IPS-20b (cell line): Measurements from ENCODE around the gene NDST1.

ENCODE experiments used
- H3K27ac ChIP-seq: one replicate; pipeline ENCODE4 v1.5.1; 2013; ENCODE audit warnings: low read length
- H3K27me3 ChIP-seq: 2 replicates; pipeline ENCODE4 v1.6.1; 2013; ENCODE audit warnings: mild to moderate bottlenecking, low read length, inconsistent platforms; ENCODE audit not compliant: insufficient read depth
- H3K36me3 ChIP-seq: 2 replicates; pipeline ENCODE4 v1.6.1; 2013; ENCODE audit warnings: low read depth, mild to moderate bottlenecking, inconsistent platforms, low read length, moderate library complexity; ENCODE audit not compliant: insufficient read depth
- H3K4me1 ChIP-seq: 2 replicates; pipeline ENCODE4 v1.6.1; 2013; ENCODE audit warnings: mild to moderate bottlenecking, control low read depth, inconsistent platforms, low read length, moderate library complexity; ENCODE audit not compliant: insufficient read depth
- H3K4me3 ChIP-seq: 2 replicates; pipeline ENCODE4 v1.5.1; 2013; ENCODE audit warnings: mild to moderate bottlenecking, low read length, inconsistent platforms
- H3K9ac ChIP-seq: 2 replicates; pipeline ENCODE4 v1.6.1; 2013; ENCODE audit warnings: low read depth, mild to moderate bottlenecking, inconsistent platforms, low read length, moderate library complexity
- H3K9me3 ChIP-seq: 2 replicates; pipeline ENCODE4 v1.6.1; 2013; ENCODE audit warnings: mild to moderate bottlenecking, low read depth, low read length, inconsistent platforms; ENCODE audit not compliant: insufficient read depth

Gene NDST1

GRCh38 chr5:150579462-150580400 is 71.8 kb downstream of the NDST1 start:
- H3K4me1 ChIP-seq, result no peaks in the 10 kb centered on the region; the same call in 1 of the 2 replicates
- H3K4me3 ChIP-seq, result no peak overlapping the region
- H3K27ac ChIP-seq, result no peak overlapping the region

GRCh38 chr5:150580917-150581316 is 73.0 kb downstream of the NDST1 start:
- Histone ChIP-seq H3K4me3 (no peak overlapping the region), H3K27me3 (no peaks in the 10 kb centered on the region), H3K9ac (no peak overlapping the region), H3K36me3 (no peaks in the 10 kb centered on the region), H3K4me1 (no peaks in the 10 kb centered on the region; the same call in 1 of the 2 replicates), H3K9me3 (no peaks in the 10 kb centered on the region), H3K27ac (no peak overlapping the region)

More at GRCh38 chr5:150579462-150580400, 71.8 kb downstream of the NDST1 start:
- H3K27me3 ChIP-seq, result no peaks in the 10 kb centered on the region
- H3K9ac ChIP-seq, result no peak overlapping the region
- H3K36me3 ChIP-seq, result no peaks in the 10 kb centered on the region
- no peaks in the 10 kb centered on the region for H3K9me3 ChIP-seq

DNA sequence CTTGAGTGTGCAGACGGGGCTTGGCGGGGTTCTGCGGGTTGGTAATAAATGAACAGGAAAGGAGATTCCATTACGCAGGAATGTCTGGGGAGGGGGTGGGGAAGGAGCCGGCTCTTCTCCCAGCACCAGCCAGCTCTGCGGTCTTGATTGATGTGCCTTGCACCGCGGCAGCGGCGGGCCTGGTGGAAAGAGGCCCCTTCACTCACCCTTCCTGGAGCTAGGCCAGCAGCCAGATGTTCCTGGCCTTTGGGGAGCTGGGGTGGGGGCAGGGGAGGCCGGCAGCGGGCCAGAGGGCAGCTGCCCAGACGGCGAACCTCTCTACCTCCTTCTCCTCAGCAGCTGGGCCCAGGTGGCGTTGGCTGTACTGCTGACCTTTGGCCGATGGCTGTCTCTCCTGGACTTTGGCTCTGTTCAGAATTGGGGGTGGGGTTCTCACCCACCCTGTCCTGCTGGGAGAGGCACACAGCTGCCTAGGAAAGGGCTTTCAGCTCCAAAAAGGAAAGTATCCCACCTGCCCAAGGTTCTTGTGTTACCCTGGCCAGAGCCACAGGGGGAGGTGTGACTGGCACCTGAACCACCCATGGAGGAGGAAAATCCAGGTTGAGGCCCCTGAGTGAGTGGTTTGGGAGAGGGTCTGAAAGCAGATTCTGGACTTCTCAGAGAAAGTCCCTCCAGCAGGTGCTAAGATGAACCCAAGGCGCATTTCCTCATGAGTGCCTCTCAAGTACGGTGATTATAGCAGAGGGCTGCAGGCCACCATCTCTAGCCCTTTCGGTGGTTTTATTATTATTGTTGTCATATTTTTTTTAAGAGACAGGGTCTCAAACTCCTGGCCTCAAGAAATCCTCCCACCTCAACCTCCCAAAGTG is 74.5 kb downstream of the NDST1 start:
- H3K9me3 ChIP-seq, result no peaks in the 10 kb centered on the region
- no peak overlapping the region for H3K9ac ChIP-seq
- no peak overlapping the region for H3K27ac ChIP-seq
- no peaks in the 10 kb centered on the region for H3K36me3 ChIP-seq
- H3K4me3 ChIP-seq, result no peak overlapping the region
- H3K4me1 ChIP-seq, result no peaks in the 10 kb centered on the region; the same call in 1 of the 2 replicates
- H3K27me3 ChIP-seq, result no peaks in the 10 kb centered on the region

GRCh38 chr5:150583541-150584225 is 75.8 kb downstream of the NDST1 start:
- Histone ChIP-seq H3K4me3 (no peak overlapping the region), H3K27me3 (no peaks in the 10 kb centered on the region), H3K9me3 (no peaks in the 10 kb centered on the region), H3K4me1 (no peaks in the 10 kb centered on the region), H3K27ac (no peak overlapping the region), H3K9ac (no peak overlapping the region), H3K36me3 (no peaks in the 10 kb centered on the region)

DNA sequence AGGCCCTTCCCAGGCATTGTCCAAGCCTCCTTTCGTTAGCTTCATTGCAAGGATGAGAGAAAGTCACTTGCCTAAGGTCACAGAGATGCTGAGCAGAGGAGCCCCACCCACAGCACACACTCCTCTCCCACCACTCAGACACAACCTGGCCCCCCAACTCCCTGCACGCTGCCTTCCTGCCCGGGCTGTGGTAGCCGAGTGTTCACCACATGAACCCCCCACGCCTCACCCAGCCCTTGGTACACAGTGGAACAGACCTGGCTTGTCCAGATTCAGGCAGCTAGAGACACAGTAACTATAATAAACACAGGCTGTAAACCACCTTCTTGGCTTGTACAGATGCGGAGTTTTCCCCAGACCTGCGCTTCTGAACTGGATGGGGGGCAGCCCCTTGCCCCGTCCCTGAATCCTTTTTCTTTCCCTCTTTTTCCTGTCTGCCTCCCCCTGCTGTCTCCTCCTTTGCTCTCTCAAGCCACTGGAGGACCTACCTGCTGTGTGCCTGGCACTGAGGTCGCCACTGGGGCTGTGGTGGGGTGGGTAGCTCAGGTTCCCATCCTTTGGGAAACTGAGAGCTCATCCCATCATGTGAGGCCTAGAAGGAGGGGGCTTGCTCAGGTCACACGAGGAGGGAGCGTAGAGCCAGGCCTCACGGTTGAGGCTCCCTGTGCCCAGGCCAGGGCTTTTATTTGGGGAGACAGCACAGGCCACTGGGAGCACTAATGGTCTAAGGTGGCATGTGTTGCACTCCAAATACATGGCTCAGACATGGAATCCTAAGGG is 76.8 kb downstream of the NDST1 start:
- Histone ChIP-seq H3K9me3 (no peaks in the 10 kb centered on the region), H3K4me3 (no peak overlapping the region), H3K36me3 (no peaks in the 10 kb centered on the region), H3K9ac (no peak overlapping the region), H3K27ac (no peak overlapping the region), H3K27me3 (no peaks in the 10 kb centered on the region), H3K4me1 (no peaks in the 10 kb centered on the region)

- Histone ChIP-seq H3K9me3 (no peaks in the 10 kb centered on the region), H3K27me3 (no peaks in the 10 kb centered on the region), H3K36me3 (no peaks in the 10 kb centered on the region), H3K27ac (no peak overlapping the region), H3K9ac (no peak overlapping the region), H3K4me1 (peaks cover 6% of the 10 kb centered on the region; the same call in 1 of the 2 replicates), H3K4me3 (no peak overlapping the region)
Observed at GRCh38 chr5:150585781-150586341, 77.9 kb downstream of the NDST1 start.

- no peak overlapping the region for H3K27ac ChIP-seq
- H3K4me3 ChIP-seq, result no peak overlapping the region
- peaks cover 13% of the 10 kb centered on the region; the same call in 1 of the 2 replicates for H3K4me1 ChIP-seq
- no peaks in the 10 kb centered on the region for H3K36me3 ChIP-seq
- no peaks in the 10 kb centered on the region for H3K9me3 ChIP-seq
- H3K27me3 ChIP-seq, result no peaks in the 10 kb centered on the region
- no peak overlapping the region for H3K9ac ChIP-seq
Observed at GRCh38 chr5:150587016-150587415, 79.1 kb downstream of the NDST1 start.

DNA sequence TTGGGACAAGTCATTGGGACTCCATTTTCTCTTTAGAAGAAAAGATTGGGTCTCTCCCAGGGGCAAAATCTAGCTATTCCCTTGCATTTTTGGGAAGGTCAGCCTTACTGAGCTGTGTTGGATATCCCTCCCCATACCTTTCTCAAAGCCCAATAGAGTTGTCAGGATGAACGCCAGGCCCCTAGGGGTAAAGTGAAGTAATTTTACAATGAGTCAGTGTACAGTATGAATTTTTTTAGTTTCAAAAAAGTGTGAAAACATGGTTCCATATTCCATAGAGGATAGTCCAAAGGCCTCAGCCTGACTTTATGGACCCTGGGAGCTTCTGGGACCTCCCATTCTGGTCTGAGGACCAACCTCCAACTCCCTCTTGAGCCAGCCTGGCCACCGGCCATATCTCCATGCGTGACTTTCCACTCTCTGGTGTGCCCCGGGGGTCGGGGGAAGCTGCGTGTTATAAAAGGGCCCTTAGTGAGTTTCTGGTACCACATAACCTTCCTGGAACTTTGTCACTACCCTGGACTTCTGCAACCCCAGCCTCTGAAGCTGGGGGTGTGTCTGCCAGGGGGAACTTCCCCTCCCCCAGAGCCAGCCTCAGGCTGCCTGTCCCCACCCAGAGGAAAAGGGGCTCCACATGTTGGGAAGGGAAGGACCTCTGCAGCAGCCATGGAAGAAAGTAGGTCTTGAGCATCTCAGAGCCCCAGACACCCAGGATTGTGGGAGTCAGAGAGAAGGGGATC is 80.1 kb downstream of the NDST1 start:
- H3K4me1 ChIP-seq, result peaks cover 13% of the 10 kb centered on the region; the same call in 1 of the 2 replicates
- H3K27me3 ChIP-seq, result no peaks in the 10 kb centered on the region
- H3K4me3 ChIP-seq, result no peak overlapping the region
- no peaks in the 10 kb centered on the region for H3K36me3 ChIP-seq
- H3K9ac ChIP-seq, result no peak overlapping the region
- no peak overlapping the region for H3K27ac ChIP-seq
- H3K9me3 ChIP-seq, result no peaks in the 10 kb centered on the region

GRCh38 chr5:150588596-150588890 is 80.6 kb downstream of the NDST1 start:
- Histone ChIP-seq H3K4me1 (peaks cover 13% of the 10 kb centered on the region; the same call in 1 of the 2 replicates), H3K27ac (no peak overlapping the region), H3K9me3 (no peaks in the 10 kb centered on the region), H3K36me3 (no peaks in the 10 kb centered on the region), H3K27me3 (no peaks in the 10 kb centered on the region), H3K4me3 (no peak overlapping the region), H3K9ac (no peak overlapping the region)

DNA sequence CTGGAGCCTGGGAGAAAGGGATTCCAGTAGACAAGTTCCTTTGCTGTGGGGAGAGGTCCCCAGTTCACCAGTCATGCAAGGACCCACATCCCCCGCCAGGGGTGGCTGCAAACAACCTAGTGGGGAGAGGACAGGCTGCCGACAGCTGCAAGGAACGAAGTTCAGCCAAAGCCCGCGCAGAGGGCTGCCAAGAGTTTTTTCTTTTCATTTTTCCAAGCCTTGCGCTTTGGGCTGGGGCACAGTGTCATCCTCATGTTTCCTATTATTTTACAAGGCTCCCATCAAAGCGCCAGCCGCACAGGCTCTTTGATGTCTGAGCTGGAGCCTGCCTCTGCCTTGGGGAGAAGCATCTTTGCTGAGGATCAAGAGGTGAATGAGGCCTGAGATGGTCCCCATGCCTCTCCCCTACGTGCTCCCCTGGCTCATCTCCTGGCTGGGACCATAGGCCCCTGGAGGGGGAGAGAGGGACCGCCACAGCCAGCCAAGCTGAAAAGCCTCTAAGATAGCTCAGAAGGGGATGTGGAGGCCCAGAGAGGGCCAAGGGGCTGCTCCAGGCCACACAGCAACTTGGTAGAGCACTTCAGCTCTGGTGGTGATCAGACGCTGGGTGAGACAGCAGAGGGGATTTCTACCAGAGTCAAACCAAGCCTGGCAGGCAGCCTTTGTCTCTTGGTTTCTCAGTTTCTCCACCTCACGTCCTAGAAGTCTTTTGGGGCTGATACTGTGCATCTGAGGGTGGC is 82.1 kb downstream of the NDST1 start:
- Histone ChIP-seq H3K9me3 (no peaks in the 10 kb centered on the region), H3K4me1 (peaks cover 13% of the 10 kb centered on the region; the same call in 1 of the 2 replicates), H3K27ac (no peak overlapping the region), H3K4me3 (no peak overlapping the region), H3K36me3 (no peaks in the 10 kb centered on the region), H3K27me3 (no peaks in the 10 kb centered on the region), H3K9ac (no peak overlapping the region)
